ENCODE results near the gene EAF1.

GRCh38 chr3:15430624-15431023 is 3.2 kb downstream of the EAF1 start:
- TF ChIP-seq CTCF (conservative IDR thresholded peaks at IDR 0.05; ENCODE audit: low read length) (no peak), EZH2phosphoT487 (IDR thresholded peaks at IDR 0.05; ENCODE audit: borderline replicate concordance) (no peak)
